Coronary artery (tissue), 2 donors: Measurements from ENCODE around the gene NTRK3.

Source experiments
- DNase-seq: peaks from one replicate; pipeline ENCODE4 v3.0.0-alpha.2; 2017; ENCODE audit warnings: low spot score
- H3K27ac ChIP-seq, 2 donors: fragments of 200-600 bp; sonication (generic); one replicate each; pipeline ENCODE4 v1.5.1; 2016 to 2019
- H3K4me3 ChIP-seq: fragments of 200-600 bp; sonication (generic); 2 replicates; pipeline ENCODE4 v1.5.1; 2016; ENCODE audit warnings: mild to moderate bottlenecking, moderate library complexity
- CTCF ChIP-seq: fragments of 200-600 bp; sonication (generic); IDR thresholded peaks from one replicate; pipeline ENCODE4 v1.5.1; 2019; ENCODE audit warnings: antibody characterized with exemption

Gene NTRK3

GRCh38 chr15:87866961-87867360 is 389.6 kb downstream of the NTRK3 start:
- no peak for DNase-seq
- no peak for TF ChIP-seq CTCF
- Histone ChIP-seq H3K4me3 (no peak overlapping the region), H3K27ac (no peak overlapping the region)

- Histone ChIP-seq H3K4me3 (no peak overlapping the region), H3K27ac (no peak overlapping the region)
- DNase-seq: no peak
- TF ChIP-seq CTCF: no peak
Observed at GRCh38 chr15:87863152-87863551, 393.4 kb downstream of the NTRK3 start.

GRCh38 chr15:87860743-87861142 is 395.8 kb downstream of the NTRK3 start:
- Histone ChIP-seq H3K4me3 (no peak overlapping the region), H3K27ac (no peak overlapping the region)
- no peak for DNase-seq
- no peak for TF ChIP-seq CTCF

- DNase-seq: no peak
- TF ChIP-seq CTCF: no peak
- Histone ChIP-seq H3K4me3 (no peak overlapping the region), H3K27ac (no peak overlapping the region)
Observed at GRCh38 chr15:87858651-87859050, 397.9 kb downstream of the NTRK3 start.

- H3K27ac ChIP-seq: no peak overlapping the region
- no peak for TF ChIP-seq CTCF
- DNase-seq: no peak
- no peak overlapping the region for H3K4me3 ChIP-seq
Observed at GRCh38 chr15:87851497-87851896, 405.0 kb downstream of the NTRK3 start.

GRCh38 chr15:87850916-87851315 is 405.6 kb downstream of the NTRK3 start:
- Histone ChIP-seq H3K27ac (no peak overlapping the region), H3K4me3 (no peak overlapping the region)
- DNase-seq: no peak
- TF ChIP-seq CTCF: no peak

GRCh38 chr15:87849181-87849580 is 407.4 kb downstream of the NTRK3 start:
- Histone ChIP-seq H3K4me3 (no peak overlapping the region), H3K27ac (no peak overlapping the region)
- DNase-seq: no peak
- TF ChIP-seq CTCF: no peak
